ENCODE measurements around the gene GABPB2.

GABPB2 gene

DNA sequence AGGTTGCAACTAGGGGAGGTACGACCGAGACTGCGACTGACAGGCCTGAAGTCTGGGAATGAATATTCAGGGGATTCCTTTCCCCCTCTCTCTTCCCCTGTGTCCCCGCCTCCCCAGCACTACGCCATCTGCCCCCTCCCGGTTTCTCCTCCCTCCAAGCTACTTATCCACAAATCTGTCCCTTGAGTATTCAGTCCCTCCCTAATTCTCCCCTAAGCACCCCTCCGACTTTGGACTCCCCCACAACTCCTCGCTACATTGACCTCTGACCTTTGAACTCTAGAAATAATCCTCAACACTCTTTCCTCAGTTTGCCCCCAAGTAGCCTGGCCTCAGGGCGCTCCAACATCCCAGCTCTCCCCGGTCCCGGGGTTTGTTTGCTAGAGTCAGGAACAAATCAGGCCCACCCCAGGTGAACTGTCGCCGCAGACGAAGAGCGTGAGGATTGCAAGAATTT lies 94.7 kb downstream of the GABPB2 start:
- DNase-seq: peak; percentile 82

DNA sequence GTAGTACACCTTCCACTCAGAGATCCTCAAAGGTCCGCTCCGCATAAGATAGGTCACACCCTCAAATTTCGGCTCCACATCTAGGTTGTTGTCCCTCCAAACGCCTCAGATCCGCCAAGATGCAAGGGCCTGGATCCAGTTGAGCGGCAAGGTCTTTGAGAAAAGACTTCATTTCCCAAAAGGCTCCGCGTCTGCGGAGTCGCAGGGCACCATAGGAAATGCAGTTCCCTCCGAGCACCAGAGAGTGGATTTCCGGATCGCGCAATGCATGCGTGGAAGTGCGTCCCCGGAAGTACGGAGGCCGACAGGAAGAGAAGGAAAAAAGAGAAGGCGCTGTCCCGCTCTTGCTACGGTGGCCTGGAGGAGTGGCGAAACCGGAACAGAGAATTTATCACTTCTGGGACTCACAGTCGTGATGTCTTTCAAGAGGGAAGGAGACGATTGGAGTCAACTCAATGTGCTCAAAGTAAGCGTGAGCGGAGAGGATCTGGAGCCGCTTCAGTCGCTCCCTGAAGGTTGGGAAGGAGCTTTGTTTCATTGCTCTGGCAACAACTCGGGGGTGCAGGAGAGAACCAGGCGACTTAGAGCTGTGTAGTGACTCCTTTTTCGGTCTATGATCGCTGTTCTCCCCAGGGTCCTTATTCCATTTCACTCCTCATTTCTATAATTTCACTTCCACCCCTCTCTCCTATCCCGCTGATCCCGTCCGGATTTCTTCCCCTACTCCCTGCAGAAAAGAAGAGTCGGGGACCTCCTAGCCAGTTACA lies 95.4 kb downstream of the GABPB2 start, which contains the start of the genes LYSMD1 and SCNM1:
TSS of gene LYSMD1 (minus strand) at position 165 of the 767 bp plus-strand sequence. CDS start 644 bp downstream, outside the sequence.
TSS of gene SCNM1 (plus strand) at position 407 of the 767 bp plus-strand sequence. CDS start at position 416, 9 bp downstream.
- peak; percentile 100 for DNase-seq

DNA sequence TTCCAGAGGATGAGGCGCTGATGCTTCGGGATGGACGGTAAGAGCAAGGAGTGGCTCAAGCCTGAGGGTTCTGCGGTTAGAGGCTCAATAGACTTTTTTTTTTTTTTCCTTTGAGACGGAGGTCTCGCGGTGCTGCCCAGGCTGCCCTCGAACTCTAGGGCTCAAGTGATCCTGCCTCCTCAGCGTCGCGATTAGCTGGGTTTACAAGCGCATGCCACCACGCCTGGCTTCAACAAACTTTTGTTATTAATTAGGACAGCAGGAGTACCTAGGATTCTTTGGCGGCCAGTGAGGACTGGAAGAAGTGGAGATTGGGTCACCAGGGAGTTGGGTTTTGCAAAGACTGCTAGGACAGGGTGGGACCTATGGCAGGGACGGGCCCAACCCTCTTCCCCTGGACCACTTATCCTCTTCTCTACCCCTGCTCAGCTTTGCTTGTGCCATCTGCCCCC lies 96.0 kb downstream of the GABPB2 start:
- peak; percentile 50 for DNase-seq

DNA sequence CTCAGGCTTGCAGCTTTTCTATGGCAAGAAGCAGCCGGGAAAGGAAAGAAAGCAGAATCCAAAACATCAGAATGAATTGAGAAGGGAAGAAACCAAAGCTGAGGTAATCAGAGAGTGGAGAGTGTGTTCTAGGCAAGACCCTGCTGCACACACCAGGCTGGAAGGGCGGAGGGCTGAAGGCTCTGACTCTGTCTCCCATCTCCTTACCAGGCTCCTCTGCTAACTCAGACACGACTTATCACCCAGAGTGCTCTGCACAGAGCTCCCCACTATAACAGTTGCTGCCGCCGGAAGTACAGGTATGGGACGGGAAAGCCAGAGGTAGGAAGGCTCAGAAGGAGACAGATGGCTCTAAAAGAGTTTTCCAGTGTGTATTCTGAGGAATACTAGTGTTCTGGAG lies 96.6 kb downstream of the GABPB2 start:
- DNase-seq: no peak

DNA sequence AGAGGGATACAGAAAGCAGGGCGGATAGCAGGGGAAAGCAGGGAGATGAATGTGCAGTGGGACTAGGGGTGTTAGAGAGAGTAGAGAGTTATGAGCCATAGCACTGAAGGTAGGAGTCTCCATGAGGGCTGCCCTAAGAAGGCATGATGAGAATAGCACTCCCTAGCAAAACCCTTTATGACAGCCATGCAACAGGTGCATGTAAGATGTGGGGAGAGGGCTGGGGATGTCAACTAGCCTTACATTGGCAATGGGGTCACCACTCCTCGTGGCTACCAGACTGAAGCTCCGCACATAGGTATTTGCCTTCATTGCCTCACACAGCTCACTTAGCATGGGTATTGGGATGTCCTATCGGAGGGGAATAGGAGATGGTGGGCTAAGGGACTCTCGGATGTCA lies 100.6 kb downstream of the GABPB2 start:
- no peak for DNase-seq
